ENCODE results near the gene ABCE1.

Gene ABCE1

DNA sequence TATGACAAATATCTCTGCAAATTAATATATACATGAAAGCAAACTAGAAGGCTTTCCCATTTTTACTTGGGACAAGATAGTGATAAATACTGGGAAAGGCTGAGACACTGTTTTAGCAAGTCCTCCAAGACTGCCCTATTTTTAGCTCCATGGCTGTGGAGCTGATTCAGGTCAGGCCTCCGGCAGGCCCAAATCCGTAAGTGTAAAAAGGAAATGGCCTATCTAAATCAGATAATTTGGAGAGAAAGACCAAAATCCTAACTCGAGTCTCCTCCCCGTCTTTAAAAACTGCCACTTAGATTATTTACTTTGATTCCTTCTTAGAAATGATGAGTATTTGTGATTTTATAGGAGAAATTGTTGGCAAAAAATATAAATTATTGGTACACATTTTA, 79.4 kb downstream of the ABCE1 start:
- no peak for DNase-seq (ENCODE audit: low read depth)

DNA sequence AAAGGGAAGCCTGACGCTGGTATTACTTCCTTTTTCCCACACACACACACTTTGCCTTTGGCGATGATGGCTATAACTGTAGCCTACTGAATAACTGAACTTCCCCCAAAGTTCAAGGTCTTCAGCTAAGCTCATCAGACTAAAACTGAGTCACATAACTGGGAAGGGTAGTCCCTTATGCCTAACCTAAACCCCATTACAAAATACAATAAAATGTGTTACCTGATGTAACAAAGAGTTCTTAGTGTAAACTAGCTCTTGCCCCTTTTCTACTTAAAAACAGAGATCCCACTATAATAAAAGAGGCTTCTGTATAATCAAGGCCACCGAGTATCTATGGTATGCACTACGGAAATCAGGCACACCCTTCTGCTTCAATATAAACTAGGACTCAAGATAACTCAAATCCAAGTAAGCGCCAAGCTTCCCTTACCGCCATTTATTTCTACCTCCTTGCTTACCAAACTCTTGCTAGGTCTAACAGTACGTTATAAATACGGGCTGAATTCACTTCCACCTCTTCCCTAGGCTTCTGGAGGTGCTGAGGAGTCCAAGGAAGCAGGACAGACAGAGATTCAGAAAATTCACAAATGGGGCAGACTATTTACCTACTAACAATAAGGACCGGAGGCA, 79.9 kb downstream of the ABCE1 start:
- no peak for DNase-seq (ENCODE audit: low read depth)

- no peak for DNase-seq (ENCODE audit: low read depth)
Observed at GRCh38 chr4:145178740-145179280, 80.7 kb downstream of the ABCE1 start.
